Measurements from ENCODE around the gene KCNK1. TPM values are rescaled to one million over a fixed set of nuclear protein-coding genes. Genes with fewer than 3 reads are reported as not detected.

The KCNK1 gene
- polyA plus RNA-seq, 1 donor from 2014 or later = 1.8 TPM

DNA sequence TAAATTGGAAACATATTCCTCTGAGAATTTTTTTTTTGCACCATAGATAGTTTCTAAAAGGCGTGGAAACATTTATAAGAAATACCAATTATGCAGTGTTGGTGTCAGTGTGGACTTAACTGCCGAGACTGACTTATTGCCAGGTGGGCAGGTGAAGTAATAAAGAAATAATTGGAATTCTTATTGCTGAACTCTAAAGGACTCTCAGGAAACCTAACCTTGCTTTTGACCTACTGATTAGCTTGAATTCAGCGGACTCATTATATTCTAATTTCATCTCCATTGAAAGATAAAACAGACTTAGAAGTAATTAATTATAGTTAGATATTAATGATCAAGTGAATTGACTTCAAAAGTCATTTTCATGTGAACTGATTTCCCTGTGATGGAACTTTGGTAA is 26.3 kb downstream of the KCNK1 start:
- Histone ChIP-seq H3K79me2 (replicated peaks; ENCODE audit: insufficient read depth, low read length) (no peaks in the 10 kb centered on the region), H4K20me1 (ENCODE audit: insufficient read depth) (no peaks in the 10 kb centered on the region), H3K4me2 (ENCODE audit: low read length) (no peak overlapping the region), H3K27ac (ENCODE audit: low read length) (no peak overlapping the region), H3K9me2 (ENCODE audit: insufficient read depth, low read length) (no peaks in the 10 kb centered on the region), H3K4me3 (ENCODE audit: low read length) (no peak overlapping the region), H3K27me3 (ENCODE audit: insufficient read depth, low read depth, low read length) (no peaks in the 10 kb centered on the region), H3K9ac (ENCODE audit: low read length) (no peak overlapping the region), H2AFZ (ENCODE audit: low read depth, low read length) (no peak overlapping the region), H3K36me3 (ENCODE audit: insufficient read depth, low read length) (no peaks in the 10 kb centered on the region), H3F3A (ENCODE audit: insufficient read depth, low read length, poor library complexity, severe bottlenecking) (no peaks in the 10 kb centered on the region), H3K9me3 (ENCODE audit: low read length) (no peaks in the 10 kb centered on the region)
- TF ChIP-seq EP300 (conservative IDR thresholded peaks at IDR 0.05; ENCODE audit: poor library complexity, severe bottlenecking) = no peak
- TF ChIP-seq, protein P1, sequence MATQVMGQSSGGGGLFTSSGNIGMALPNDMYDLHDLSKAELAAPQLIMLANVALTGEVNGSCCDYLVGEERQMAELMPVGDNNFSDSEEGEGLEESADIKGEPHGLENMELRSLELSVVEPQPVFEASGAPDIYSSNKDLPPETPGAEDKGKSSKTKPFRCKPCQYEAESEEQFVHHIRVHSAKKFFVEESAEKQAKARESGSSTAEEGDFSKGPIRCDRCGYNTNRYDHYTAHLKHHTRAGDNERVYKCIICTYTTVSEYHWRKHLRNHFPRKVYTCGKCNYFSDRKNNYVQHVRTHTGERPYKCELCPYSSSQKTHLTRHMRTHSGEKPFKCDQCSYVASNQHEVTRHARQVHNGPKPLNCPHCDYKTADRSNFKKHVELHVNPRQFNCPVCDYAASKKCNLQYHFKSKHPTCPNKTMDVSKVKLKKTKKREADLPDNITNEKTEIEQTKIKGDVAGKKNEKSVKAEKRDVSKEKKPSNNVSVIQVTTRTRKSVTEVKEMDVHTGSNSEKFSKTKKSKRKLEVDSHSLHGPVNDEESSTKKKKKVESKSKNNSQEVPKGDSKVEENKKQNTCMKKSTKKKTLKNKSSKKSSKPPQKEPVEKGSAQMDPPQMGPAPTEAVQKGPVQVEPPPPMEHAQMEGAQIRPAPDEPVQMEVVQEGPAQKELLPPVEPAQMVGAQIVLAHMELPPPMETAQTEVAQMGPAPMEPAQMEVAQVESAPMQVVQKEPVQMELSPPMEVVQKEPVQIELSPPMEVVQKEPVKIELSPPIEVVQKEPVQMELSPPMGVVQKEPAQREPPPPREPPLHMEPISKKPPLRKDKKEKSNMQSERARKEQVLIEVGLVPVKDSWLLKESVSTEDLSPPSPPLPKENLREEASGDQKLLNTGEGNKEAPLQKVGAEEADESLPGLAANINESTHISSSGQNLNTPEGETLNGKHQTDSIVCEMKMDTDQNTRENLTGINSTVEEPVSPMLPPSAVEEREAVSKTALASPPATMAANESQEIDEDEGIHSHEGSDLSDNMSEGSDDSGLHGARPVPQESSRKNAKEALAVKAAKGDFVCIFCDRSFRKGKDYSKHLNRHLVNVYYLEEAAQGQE (IDR thresholded peaks at IDR 0.05; ENCODE audit: borderline replicate concordance) = no peak
- no peak for TF ChIP-seq TAF1 (IDR thresholded peaks at IDR 0.05; ENCODE audit: low read depth)
- no peak for TF ChIP-seq MXI1 (conservative IDR thresholded peaks at IDR 0.05; ENCODE audit: poor library complexity, severe bottlenecking)
- no peak for TF ChIP-seq SMC3 (conservative IDR thresholded peaks at IDR 0.05; ENCODE audit: poor library complexity)
- TF ChIP-seq, protein P2, sequence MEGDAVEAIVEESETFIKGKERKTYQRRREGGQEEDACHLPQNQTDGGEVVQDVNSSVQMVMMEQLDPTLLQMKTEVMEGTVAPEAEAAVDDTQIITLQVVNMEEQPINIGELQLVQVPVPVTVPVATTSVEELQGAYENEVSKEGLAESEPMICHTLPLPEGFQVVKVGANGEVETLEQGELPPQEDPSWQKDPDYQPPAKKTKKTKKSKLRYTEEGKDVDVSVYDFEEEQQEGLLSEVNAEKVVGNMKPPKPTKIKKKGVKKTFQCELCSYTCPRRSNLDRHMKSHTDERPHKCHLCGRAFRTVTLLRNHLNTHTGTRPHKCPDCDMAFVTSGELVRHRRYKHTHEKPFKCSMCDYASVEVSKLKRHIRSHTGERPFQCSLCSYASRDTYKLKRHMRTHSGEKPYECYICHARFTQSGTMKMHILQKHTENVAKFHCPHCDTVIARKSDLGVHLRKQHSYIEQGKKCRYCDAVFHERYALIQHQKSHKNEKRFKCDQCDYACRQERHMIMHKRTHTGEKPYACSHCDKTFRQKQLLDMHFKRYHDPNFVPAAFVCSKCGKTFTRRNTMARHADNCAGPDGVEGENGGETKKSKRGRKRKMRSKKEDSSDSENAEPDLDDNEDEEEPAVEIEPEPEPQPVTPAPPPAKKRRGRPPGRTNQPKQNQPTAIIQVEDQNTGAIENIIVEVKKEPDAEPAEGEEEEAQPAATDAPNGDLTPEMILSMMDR (IDR thresholded peaks at IDR 0.05; ENCODE audit: poor library complexity, severe bottlenecking) = no peak
- TF ChIP-seq EZH2 (IDR thresholded peaks at IDR 0.05; ENCODE audit: borderline replicate concordance, insufficient read depth, low read length, poor library complexity, severe bottlenecking) = no peak
- TF ChIP-seq POLR2AphosphoS5 (IDR thresholded peaks at IDR 0.05) = no peak
- no peak for TF ChIP-seq RAD21 (conservative IDR thresholded peaks at IDR 0.05)

DNA sequence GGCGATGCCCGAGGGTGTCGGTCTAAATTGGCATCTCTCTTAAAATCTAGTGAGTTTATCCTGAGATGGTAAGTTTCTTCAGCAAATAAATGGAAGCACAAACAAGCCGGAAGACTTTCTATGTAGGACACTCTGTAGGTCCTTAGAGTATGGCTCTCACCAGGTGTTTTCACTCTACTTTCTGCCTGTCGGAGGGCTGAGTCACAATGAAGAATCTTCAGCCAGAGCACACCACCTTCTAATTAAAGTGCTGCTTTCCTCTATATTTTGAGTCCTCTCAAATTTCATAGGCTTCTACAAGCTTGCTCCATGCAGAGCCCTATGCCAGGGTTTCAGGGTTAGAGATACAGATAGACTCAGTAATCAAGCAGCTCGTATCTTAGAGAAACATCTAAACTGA is 27.1 kb downstream of the KCNK1 start:
- Histone ChIP-seq H3F3A (ENCODE audit: insufficient read depth, low read length, poor library complexity, severe bottlenecking) (no peaks in the 10 kb centered on the region), H3K27me3 (ENCODE audit: insufficient read depth, low read depth, low read length) (no peaks in the 10 kb centered on the region), H3K9ac (ENCODE audit: low read length) (no peak overlapping the region), H3K27ac (ENCODE audit: low read length) (no peak overlapping the region), H4K20me1 (ENCODE audit: insufficient read depth) (no peaks in the 10 kb centered on the region), H3K36me3 (ENCODE audit: insufficient read depth, low read length) (no peaks in the 10 kb centered on the region), H3K4me3 (ENCODE audit: low read length) (no peak overlapping the region), H3K9me3 (ENCODE audit: low read length) (no peaks in the 10 kb centered on the region), H3K79me2 (replicated peaks; ENCODE audit: insufficient read depth, low read length) (no peaks in the 10 kb centered on the region), H3K4me2 (ENCODE audit: low read length) (no peak overlapping the region), H2AFZ (ENCODE audit: low read depth, low read length) (no peak overlapping the region), H3K9me2 (ENCODE audit: insufficient read depth, low read length) (no peaks in the 10 kb centered on the region)
- TF ChIP-seq TAF1 (IDR thresholded peaks at IDR 0.05; ENCODE audit: low read depth) = no peak
- TF ChIP-seq EZH2 (IDR thresholded peaks at IDR 0.05; ENCODE audit: borderline replicate concordance, insufficient read depth, low read length, poor library complexity, severe bottlenecking) = no peak
- TF ChIP-seq MXI1 (conservative IDR thresholded peaks at IDR 0.05; ENCODE audit: poor library complexity, severe bottlenecking) = no peak
- TF ChIP-seq SMC3 (conservative IDR thresholded peaks at IDR 0.05; ENCODE audit: poor library complexity) = no peak
- TF ChIP-seq, protein P2 (IDR thresholded peaks at IDR 0.05; ENCODE audit: poor library complexity, severe bottlenecking) = no peak
- TF ChIP-seq RAD21 (conservative IDR thresholded peaks at IDR 0.05) = no peak
- no peak for TF ChIP-seq POLR2AphosphoS5 (IDR thresholded peaks at IDR 0.05)
- no peak for TF ChIP-seq EP300 (conservative IDR thresholded peaks at IDR 0.05; ENCODE audit: poor library complexity, severe bottlenecking)
- TF ChIP-seq, protein P1 (IDR thresholded peaks at IDR 0.05; ENCODE audit: borderline replicate concordance) = no peak
